ENCODE measurements around the gene C19orf81. TPM values are rescaled to one million over a fixed set of nuclear protein-coding genes. Genes with fewer than 3 reads are reported as not detected.
"Not testable (repeated sequence)": the region's sequence is repeated elsewhere in the genome, so short reads cannot be mapped to it uniquely, and the experiment has no call there.

Gene C19orf81
- total RNA-seq, 1 experiment from 2014 or later = 14.5 TPM

DNA sequence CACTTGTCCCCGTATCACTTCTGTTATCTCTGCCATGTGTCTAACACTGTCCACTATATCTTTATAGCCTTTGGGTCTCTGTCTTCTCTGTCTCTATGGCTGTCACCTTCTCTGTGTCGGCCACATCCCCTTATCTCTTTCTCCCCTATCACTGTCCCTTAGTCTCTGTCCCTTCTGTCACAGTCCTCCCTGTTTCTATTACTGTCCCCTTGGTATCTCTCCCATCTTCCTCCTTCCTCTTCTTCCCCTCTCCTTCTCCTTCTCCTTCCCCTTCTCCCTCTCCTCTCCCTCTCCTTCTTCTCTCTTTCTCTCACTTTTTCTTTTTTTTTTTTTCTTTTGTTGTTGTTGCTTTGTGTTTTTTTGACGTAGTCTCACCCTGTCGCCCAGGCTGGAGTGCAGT lies 46.3 kb upstream of the C19orf81 start:
- H3K27ac ChIP-seq (ENCODE audit: low read depth, low read length) = no peak overlapping the region
- H4K20me1 ChIP-seq (ENCODE audit: insufficient read depth) = no peaks in the 10 kb centered on the region
- H3K9me2 ChIP-seq (ENCODE audit: insufficient read depth) = no peaks in the 10 kb centered on the region
- H3K36me3 ChIP-seq (ENCODE audit: control insufficient read depth in 1 of 2, insufficient read depth in 2 of 2, low read length in 2 of 2) = no peaks in the 10 kb centered on the region
- DNase-seq (ENCODE audit: low read depth, low spot score) (no peak), ATAC-seq (no peak)
- H3K27me3 ChIP-seq (ENCODE audit: insufficient read depth, low read length) = peaks cover 4% of the 10 kb centered on the region; the same call in 1 of the 2 replicates
- TF ChIP-seq, protein P1, sequence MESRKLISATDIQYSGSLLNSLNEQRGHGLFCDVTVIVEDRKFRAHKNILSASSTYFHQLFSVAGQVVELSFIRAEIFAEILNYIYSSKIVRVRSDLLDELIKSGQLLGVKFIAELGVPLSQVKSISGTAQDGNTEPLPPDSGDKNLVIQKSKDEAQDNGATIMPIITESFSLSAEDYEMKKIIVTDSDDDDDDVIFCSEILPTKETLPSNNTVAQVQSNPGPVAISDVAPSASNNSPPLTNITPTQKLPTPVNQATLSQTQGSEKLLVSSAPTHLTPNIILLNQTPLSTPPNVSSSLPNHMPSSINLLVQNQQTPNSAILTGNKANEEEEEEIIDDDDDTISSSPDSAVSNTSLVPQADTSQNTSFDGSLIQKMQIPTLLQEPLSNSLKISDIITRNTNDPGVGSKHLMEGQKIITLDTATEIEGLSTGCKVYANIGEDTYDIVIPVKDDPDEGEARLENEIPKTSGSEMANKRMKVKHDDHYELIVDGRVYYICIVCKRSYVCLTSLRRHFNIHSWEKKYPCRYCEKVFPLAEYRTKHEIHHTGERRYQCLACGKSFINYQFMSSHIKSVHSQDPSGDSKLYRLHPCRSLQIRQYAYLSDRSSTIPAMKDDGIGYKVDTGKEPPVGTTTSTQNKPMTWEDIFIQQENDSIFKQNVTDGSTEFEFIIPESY (IDR thresholded peaks at IDR 0.05; ENCODE audit: extremely low read depth, insufficient replicate concordance, low read length) = no peak
- TF ChIP-seq SP1 (IDR thresholded peaks at IDR 0.05; ENCODE audit: low read depth) (no peak), EZH2phosphoT487 (IDR thresholded peaks at IDR 0.05; ENCODE audit: borderline replicate concordance) (no peak), JUND (IDR thresholded peaks at IDR 0.05) (no peak), SRF (IDR thresholded peaks at IDR 0.05; ENCODE audit: low read depth) (no peak), ELF1 (IDR thresholded peaks at IDR 0.05; ENCODE audit: borderline replicate concordance, low read depth) (no peak), SIN3A (IDR thresholded peaks at IDR 0.05; ENCODE audit: low read depth) (no peak), POLR2A (IDR thresholded peaks at IDR 0.05; ENCODE audit: borderline replicate concordance, extremely low read depth, insufficient read depth, insufficient read length) (no peak), ZNF274 (IDR thresholded peaks at IDR 0.05; ENCODE audit: low read depth, low read length) (no peak), RAD21 (IDR thresholded peaks at IDR 0.05; ENCODE audit: low read depth) (no peak), CEBPB (IDR thresholded peaks at IDR 0.05; ENCODE audit: low read depth) (no peak), EGR1 (IDR thresholded peaks at IDR 0.05; ENCODE audit: low read depth) (no peak), POLR2AphosphoS5 (IDR thresholded peaks at IDR 0.05; ENCODE audit: low read depth, low read length) (no peak), YY1 (IDR thresholded peaks at IDR 0.05; ENCODE audit: extremely low read depth, insufficient replicate concordance, low read depth, low read length) (no peak)
- TF ChIP-seq, protein P2, sequence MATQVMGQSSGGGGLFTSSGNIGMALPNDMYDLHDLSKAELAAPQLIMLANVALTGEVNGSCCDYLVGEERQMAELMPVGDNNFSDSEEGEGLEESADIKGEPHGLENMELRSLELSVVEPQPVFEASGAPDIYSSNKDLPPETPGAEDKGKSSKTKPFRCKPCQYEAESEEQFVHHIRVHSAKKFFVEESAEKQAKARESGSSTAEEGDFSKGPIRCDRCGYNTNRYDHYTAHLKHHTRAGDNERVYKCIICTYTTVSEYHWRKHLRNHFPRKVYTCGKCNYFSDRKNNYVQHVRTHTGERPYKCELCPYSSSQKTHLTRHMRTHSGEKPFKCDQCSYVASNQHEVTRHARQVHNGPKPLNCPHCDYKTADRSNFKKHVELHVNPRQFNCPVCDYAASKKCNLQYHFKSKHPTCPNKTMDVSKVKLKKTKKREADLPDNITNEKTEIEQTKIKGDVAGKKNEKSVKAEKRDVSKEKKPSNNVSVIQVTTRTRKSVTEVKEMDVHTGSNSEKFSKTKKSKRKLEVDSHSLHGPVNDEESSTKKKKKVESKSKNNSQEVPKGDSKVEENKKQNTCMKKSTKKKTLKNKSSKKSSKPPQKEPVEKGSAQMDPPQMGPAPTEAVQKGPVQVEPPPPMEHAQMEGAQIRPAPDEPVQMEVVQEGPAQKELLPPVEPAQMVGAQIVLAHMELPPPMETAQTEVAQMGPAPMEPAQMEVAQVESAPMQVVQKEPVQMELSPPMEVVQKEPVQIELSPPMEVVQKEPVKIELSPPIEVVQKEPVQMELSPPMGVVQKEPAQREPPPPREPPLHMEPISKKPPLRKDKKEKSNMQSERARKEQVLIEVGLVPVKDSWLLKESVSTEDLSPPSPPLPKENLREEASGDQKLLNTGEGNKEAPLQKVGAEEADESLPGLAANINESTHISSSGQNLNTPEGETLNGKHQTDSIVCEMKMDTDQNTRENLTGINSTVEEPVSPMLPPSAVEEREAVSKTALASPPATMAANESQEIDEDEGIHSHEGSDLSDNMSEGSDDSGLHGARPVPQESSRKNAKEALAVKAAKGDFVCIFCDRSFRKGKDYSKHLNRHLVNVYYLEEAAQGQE (IDR thresholded peaks at IDR 0.05; ENCODE audit: low read depth) = no peak
- H3K4me3 ChIP-seq (replicated peaks in 1 of 2; ENCODE audit: low read depth in 1 of 2, low read length in 2 of 2) = no peak overlapping the region
- no TSS peak for BruUV-seq (replicated peaks)
- intact Hi-C loops (cut with micrococcal nuclease) = no loop called here
- ChIA-PET CTCF (no interaction called here), POLR2A (no interaction called here), RAD21 (ENCODE audit: low non-redundant PET in 1 of 2, low total read pairs in 2 of 2, uncharacterized antibody in 2 of 2, unreplicated experiment in 2 of 2) (no interaction called here)
- H2AFZ ChIP-seq (ENCODE audit: low read depth, low read length, poor library complexity, severe bottlenecking) = no peak overlapping the region
- no peak overlapping the region for H3K4me2 ChIP-seq (ENCODE audit: low read length)
- H3K9ac ChIP-seq (ENCODE audit: low read length) = no peak overlapping the region
- no peaks in the 10 kb centered on the region for H3K9me3 ChIP-seq (ENCODE audit: control insufficient read depth in 1 of 2, insufficient read depth in 1 of 2, low read depth in 1 of 2, low read length in 2 of 2)
- no peaks in the 10 kb centered on the region for H3K4me1 ChIP-seq (ENCODE audit: control insufficient read depth in 1 of 2, insufficient read depth in 2 of 2, low read length in 2 of 2)
- no peaks in the 10 kb centered on the region for H3K79me2 ChIP-seq (ENCODE audit: insufficient read depth, low read length)

DNA sequence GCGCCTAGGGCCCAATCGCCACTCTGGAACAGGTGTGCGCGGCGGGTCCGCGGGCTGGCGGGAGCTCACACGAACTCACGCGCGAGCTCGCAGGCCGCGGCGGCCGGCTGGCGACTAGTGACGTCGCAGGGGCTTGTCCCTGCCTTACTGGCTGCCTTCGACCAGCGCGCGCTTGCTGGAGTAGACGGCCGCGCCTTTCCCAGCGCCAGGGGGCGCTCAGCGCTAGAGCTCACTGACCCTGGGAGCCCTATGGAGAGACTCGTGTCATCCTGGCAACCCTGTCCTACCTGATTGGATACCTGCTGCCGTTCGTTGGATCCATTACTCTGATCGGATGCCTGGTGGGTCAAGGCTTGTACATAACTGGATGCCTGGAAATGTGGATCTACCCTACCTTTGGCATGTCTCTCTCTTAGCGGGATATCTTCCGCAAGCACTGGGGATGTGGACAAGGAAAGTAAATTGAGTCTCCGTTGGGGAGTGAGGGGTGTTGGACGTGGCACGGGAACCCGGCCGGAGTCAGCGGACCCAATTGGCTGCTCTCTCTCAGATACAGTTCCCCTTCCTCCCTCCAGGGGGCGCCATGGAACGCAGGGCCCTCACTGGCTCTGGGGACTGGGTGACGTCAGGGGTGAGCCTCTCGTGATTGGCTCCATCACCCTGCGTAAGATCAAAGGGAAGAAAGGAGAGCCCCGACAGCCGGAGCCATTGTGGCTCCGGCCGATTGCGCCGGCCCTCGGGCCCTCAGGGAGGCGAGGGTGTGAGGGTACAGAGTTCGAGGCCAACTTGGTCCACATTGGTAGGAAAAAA lies 44.8 kb upstream of the C19orf81 start:
- H3K9me2 ChIP-seq (ENCODE audit: insufficient read depth); H3K4me3 ChIP-seq (replicated peaks in 1 of 2; ENCODE audit: low read depth in 1 of 2, low read length in 2 of 2); H3K9me3 ChIP-seq (ENCODE audit: control insufficient read depth in 1 of 2, insufficient read depth in 1 of 2, low read depth in 1 of 2, low read length in 2 of 2); H2AFZ ChIP-seq (ENCODE audit: low read depth, low read length, poor library complexity, severe bottlenecking); BruUV-seq (replicated peaks); POLR2A ChIA-PET; DNase-seq (ENCODE audit: low read depth, low spot score); H3K4me2 ChIP-seq (ENCODE audit: low read length); H3K27me3 ChIP-seq (ENCODE audit: insufficient read depth, low read length); H3K27ac ChIP-seq (ENCODE audit: low read depth, low read length); H3K79me2 ChIP-seq (ENCODE audit: insufficient read depth, low read length); H4K20me1 ChIP-seq (ENCODE audit: insufficient read depth); CTCF ChIA-PET; intact Hi-C loops (cut with micrococcal nuclease); H3K36me3 ChIP-seq (ENCODE audit: control insufficient read depth in 1 of 2, insufficient read depth in 2 of 2, low read length in 2 of 2); H3K4me1 ChIP-seq (ENCODE audit: control insufficient read depth in 1 of 2, insufficient read depth in 2 of 2, low read length in 2 of 2); RAD21 ChIA-PET (ENCODE audit: low non-redundant PET in 1 of 2, low total read pairs in 2 of 2, uncharacterized antibody in 2 of 2, unreplicated experiment in 2 of 2); H3K9ac ChIP-seq (ENCODE audit: low read length): not testable (repeated sequence)
- peak; percentile 71 for ATAC-seq

Measured in HCT116 (cell line).